Activated T-helper 9 cell treated with anti-CD3 and anti-CD28 coated beads, Interleukin-2, amount 50 U/mL, for 16 hours (primary cell): ENCODE measurements around the gene GRID1.

Experiments
- DNase-seq: peaks from one replicate; pipeline ENCODE4 v3.0.0-alpha.2; 2020; ENCODE audit warnings: low read depth

GRID1 gene

DNA sequence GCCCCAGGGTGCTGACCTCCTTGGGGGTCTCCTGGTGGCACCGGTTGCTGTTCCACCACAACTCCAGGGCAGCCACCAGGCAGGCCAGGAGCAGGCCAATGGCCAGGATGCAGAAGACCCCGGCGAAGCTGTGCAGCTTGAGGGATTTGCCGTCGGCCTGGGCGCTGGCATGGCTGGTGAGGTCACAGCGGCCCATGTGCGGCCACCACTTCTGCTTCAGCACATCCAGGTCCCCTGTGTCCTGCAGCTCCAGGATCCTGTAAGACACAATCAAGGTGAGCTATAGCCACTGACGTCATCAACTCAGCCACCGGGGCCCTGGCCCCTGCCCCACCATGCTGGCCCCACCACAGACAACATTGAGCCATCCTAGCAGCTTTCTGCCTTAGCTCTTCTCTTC lies 753.2 kb downstream of the GRID1 start:
- no peak for DNase-seq

DNA sequence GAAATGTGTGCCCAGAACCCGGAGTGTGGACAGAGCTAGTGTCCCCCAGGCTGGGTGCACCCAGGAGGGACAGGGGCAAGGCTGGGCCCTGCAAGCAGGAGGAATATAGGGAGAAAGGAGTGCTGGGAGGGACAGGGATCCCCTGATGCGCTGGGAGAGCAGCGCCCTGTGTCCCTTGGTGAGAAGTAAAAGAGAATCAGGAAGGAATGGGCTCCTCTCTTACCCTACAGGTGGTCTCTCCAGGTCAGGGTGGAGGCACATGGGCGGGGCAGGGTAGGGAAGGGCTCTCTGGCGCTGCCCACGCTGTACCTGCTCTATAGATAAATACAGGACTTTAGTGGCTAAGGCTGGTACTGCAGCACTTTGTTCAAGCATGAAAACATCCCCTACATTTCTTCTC lies 753.8 kb downstream of the GRID1 start:
- DNase-seq, result no peak

DNA sequence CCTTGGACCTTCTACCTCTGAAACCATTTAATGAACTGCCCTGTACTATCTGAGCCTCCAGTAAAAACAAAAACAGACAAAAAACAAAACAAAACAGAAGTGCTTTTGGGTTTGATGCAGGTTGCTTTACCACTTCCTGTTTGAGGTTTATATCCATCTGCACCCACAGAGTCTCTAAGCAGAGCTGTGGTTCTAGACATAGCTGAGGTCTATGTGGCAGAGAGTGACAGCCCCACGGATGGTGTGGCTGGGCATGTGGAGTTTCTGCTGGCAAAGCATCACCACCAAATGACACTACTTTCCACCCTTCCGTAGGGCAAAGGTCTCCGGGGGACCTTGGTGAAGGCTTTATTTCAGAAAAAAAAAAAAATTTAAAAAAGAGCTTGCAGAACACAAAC lies 754.2 kb downstream of the GRID1 start:
- DNase-seq, result peak; percentile 10

DNA sequence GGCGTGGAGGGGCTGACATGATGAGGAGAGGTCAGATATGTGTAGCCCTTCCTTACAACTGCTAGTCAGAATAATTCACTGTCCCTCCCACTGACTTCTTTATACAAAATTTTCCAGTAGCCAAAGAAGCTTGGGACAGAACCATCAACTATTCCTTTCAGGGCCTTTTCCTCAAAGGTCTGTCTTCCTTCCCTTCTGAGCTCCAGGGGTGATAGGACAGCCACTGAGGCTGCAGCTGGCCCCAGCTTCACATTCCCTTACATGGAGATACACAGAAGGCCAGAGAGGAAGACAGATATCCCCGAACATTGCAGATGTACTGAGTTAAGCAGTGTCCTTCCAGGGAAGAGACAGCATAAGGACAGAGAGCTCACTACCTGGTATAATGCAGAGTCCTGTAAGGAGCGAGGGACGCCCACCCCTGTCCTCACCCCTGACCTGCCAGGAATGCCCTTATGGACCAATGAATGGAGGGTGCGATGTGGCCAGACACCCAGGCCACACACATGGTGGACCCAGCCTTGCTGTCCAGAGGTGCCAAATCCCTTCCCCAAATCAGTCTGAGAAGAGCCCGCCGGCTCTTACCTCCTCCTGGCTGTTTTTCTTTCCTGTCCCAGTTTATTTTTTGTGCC lies 754.7 kb downstream of the GRID1 start:
- no peak for DNase-seq

DNA sequence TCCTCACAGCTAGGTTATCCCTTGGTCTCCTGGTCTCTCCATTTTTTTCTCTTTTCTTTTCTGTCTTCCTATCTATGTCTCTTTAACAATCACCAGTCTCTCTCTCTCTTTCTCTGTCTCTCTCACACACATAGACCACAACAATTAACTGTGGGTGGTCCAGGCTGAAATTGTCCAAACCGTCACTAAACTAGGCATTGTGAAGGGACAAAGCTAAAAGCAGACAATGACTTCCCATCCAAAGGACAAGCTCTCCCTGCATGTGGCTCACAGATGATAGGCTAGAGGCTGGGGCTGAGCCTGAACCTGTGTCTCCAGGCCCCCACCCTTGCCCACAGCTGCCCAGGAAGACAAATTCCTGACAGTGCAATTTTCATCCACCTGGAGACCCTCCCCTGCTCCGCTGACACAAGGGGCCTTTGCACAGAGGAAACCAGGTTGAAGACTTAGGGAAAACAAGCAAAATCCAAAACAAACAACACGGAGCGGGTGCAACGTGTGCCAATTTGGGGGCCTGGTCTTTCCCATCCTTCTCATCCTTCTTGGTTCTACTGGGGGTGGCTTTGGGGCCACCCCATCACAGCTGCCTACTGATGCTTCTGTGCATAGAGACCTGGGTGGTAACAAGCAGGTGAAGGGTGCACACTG lies 755.4 kb downstream of the GRID1 start:
- no peak for DNase-seq

DNA sequence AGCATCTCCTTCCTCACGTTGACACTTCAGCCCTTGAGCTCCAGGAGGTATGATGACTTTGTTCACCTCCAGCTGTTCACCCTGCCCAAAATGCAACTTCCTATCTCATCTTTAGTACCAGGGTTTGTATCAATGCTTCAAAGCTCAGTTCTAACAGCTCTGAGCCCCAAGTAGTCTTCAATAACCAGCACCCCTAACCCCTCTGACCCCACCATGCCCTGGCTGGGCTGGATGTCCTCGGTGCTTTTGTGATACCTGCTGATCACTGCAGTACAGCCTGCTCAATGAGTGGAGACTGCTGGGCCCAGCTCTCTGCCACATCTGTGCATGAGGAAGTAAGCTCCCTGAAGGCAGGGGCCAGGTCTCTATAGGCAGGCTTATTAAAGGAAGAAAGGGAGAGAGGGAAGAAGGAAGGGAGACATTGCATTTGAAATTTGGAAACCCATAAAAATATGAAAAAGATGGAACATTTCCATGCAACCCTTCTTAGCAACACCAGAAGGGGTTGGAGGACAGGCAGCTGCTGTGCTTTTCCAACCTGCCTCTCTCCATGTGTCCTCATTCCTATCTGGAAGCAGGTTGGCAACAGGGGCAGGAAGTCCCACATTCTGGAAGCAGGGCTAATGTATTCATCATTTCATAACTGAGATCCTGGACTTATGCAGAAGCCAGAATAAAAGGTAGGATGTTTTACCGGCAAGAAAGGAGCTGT lies 756.1 kb downstream of the GRID1 start:
- DNase-seq, result no peak

DNA sequence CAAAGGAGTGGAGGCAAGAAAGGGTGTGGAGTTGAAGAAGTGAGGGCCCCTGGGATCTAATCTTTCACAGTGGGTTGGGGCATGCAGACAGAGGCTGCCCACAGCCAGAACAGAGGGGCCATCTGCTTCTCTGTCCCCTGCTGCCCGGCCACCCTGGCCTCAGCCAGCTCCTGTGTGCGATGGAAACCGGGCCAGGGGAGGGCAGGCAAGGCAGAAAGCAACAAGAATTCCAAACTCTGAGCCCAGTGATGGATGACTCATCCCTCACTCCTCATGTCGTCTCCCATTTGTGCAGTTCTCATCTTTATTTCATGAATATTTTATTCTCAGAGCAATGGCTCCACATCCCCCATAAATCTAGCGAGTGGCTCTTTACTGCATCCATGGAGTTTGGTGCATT lies 757.1 kb downstream of the GRID1 start:
- DNase-seq, result no peak

DNA sequence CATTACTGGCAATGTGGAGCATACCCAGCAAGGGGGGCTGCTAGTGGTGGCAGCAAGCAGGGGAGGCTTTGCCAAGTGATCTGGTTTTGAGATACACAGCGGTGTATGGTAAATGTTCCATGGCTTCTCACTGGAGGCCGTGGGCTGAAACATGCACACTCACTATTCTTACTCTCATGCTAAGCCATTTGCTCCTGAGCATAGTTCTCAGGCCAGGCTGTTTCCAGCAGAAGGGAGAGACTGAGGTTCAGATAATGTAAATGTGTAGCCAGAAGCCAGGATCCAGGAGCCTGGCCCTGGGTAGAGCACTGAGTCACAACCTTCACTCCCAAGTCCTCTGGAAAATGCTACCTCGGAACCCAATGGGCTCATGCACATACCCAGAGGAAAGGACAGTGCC lies 757.9 kb downstream of the GRID1 start:
- DNase-seq, result no peak

DNA sequence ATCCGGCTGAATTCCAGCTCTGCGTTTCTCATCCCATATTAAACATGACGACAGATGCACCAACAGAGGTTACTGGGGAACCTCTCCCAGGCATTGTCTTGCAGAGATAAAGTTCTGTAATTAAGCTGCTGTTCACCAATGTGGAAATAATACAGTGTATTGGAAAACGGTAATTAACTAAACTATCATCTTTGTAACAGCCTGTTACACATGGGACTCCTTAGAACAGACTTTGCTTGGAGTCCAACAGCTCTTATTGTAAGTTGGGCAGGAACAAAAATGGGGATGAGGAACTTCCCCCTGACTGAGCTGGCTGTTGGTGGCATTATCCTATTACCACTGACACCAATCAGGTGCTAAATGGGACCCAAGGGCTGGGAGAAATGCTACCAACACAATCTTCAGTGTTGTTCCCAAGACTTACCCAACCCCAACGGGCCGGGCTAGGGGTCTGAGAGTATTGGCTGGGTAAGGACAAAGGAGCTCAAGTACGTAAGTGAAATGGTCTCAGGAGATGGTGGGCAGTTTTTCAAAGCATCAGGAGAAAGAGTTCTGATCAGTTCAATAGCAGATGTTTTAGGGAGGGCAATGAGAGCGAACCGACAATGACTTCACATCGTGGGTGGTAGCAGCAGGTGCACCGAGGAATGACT lies 759.4 kb downstream of the GRID1 start:
- no peak for DNase-seq

DNA sequence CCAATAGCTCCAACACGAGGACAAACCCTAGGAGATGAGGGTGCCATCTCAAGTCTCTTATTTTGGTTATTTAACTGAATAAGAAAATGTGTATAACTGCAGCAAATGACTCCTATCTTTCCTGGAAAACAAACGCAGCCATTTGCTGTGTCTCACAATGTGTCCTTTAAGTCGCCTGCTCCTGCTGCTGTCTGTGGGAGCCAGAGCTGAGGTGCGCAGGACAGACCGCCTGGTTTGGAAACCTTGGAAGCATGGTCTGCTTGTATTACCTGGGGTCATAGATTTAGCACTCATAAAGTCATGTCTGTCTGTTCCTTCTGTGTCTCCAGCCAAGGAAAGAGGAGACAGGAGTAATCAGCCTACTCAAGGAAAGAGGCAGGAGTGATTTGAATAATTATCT lies 760.2 kb downstream of the GRID1 start:
- DNase-seq, result no peak

DNA sequence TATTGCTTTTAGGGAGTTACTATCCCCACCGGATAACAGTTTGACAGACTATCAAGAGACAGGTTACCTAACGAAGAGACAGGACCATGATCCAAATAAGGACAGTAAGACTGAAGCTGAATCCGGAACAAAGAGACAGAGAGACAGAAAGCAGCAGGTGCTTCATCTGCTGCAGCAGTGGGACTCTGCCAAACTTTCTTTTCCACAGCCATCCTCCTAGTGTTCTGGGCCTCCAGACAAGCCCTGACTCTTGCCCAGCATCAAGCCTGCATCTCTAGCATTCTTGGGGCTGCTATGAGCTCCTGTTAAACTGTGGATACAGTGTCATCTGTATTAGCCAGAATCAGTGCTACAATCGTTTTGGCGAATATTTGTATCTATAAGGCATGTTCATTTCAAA lies 761.7 kb downstream of the GRID1 start:
- no peak for DNase-seq

DNA sequence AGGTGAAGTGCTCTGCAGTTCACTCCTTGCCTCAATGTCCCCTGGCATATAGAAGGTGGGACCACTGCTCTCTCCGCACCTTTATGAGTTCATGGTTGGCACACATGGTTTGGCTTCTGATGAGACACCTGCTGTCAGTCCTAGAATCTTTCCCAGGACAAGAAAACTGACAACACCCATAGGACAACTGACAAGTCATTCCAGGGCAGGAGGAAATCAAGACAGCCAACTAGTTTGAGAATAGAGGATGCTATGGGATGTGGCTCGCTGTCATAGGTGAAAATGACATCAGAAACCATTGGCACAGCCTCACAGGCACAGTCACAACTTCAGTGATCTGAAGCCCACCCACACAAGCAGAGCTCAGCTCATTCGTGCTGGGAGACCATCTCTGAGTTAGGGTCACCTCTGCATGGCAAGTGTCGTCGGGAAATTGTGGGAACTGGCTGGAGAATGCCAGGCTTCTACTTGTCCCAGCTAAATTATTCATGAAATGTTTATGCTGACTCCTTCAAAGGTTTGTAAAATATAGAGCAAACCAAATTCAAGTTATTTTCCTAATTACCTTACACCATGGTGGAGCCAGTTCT lies 762.4 kb downstream of the GRID1 start:
- no peak for DNase-seq

DNA sequence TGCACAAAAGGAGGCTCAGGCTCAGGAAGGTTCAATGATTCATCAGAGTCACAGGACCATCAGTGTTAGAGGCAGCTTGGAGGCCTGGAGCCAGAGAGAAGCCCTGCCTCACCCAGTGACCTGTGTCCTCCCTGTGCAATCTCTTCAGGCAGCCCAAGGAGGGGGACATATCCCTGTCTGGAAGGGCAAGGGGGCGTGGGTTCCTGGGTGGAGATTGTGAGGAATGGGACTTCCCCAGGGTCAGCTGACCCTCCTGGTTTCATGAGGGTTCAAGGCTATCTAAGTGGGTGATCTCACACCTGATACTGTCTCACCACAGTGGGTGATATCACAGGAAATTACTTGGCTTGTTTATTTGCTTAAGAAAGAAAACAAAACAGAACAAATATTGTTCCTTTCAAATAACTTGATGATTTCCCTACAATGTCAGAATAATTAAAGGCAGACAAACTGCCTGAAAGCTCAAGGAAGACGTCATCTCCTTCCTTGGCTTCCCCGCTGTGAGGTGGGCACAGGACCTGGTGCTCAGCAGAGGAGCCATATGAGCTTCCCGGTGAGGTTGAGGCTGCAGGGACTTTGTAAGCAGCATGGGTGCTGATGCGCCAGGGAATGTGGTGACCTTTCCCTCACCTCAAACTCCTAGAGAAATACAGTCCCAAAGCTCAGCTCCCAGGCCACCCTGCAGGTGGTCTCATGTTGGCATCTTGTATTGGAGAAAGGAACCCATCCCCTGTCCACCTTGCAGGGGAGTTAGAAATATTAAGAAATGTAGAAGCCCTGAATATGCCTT lies 763.2 kb downstream of the GRID1 start:
- no peak for DNase-seq

DNA sequence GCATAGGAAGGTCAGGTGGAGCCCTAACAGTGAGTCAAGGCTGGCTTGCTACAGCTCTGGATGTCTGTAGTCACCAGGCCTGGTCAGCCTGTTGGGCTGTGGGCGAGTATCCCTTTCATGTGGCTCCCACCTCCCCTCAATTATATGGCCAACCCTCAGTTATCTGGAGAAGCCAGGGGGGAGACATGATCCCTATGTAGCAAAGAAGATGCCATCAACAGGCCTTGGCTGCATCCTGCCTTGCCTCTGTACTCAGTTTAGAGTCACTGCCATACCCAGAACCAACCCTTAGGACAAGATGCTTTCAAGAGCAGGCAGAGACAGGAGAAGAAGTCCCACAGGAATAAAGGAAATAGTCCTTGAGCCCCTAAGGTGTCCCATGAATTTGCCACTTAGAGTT lies 763.9 kb downstream of the GRID1 start:
- DNase-seq, result no peak

DNA sequence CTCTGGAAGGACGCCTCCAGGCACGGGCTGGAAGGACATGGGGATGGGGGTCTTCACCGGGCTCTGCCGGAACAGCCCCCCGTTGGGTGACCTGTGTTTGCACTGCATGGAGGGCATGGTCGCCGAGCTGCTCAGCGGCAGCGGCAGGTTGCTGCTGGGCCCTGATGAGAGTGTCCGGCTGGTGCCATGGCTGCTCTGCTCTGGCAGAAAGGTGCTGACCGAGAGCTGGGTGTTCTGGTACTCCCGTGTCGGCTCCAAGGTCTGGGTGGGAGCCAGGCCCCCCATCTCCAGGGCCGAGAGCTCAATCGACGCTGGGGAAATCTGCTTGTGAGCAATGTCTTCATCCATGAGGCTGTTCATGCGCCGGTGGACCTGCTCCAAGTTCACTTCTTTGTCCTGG lies 764.3 kb downstream of the GRID1 start:
- DNase-seq, result no peak

DNA sequence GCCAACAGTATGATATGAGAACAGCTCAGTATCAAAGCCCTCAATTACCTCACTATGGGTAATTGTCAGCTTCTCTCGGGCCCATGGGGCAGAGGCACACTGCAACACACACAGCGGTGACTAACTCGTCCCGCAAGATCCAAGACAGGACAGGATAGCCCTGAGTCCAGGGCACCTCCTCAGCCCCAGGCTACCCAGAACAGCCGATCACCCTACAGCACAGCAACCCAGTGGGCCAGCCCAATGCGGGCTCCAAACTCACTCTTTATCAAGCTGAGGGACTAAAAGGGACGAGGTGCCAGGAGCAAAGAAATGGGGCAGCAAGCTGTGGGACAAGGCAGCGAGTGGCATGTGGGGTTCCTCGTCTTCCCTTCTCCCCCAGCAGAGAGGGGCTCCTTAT lies 765.1 kb downstream of the GRID1 start:
- DNase-seq, result no peak

DNA sequence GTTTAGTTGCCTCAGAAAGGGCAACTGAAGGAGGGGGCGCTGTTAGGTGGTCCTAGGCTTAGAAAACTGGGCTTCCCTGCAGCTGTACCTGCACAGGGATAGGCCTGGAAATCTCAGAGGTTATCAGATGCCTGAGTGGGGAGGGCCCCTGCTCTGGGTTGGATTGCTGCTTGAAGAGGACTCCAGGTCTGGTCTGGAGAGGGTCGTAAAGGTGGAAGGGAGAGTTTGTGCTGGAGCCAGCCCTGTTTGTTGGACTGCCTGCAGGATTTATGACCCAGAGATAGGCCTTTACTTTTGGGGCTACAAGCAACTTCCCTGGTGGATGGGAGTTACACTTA lies 765.9 kb downstream of the GRID1 start:
- DNase-seq, result no peak

DNA sequence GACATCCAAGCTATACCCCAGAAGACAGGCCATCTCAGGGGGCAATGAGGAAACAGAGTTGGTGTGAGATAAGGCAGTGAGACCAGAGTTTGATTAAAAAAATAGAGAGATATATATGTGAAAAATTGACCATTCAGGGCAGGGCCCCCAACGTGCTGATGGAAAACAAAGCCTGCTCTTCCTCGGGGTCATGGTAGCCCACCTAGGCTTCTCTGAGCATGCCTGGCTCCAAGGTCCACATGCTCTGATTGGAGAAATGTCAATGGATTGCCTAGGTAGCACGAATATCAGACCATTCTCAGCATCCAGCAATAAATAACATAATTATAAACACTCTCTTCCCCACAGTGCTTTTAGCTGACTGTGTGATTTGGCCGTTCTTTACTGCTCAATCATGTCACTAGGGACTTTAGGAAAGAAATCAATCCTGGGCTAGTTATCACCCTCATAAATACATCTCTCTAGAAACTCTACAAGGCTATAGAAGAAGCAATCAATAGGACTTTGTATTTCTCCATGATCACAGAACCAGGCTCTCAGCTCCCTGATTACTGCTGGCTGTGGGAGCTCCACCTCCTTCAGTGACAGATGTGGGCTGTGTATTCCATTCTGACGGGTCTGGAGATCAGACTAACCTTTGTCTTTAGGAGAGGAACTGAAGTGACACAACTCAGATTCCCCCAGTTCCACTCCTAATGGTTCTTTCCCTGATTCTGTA lies 766.4 kb downstream of the GRID1 start:
- no peak for DNase-seq

DNA sequence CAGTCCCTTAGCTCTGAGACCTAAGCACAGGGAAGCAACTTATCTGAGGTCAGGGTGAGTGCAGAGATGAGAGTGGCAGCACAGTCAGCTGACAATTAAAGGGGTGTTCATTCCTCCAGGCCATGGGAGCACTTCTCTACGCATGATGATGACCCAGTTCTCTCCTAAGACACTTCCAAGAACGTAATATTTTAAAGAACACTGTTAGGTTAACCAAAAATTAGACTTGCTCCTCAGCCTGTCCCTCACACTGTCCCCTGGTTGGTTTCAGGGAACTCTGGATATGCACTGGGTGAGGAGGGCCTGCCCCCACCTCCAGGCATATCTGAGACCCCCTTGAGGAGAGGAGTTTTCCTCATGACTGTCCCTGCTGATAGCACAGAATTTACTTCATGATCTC lies 767.5 kb downstream of the GRID1 start:
- no peak for DNase-seq

DNA sequence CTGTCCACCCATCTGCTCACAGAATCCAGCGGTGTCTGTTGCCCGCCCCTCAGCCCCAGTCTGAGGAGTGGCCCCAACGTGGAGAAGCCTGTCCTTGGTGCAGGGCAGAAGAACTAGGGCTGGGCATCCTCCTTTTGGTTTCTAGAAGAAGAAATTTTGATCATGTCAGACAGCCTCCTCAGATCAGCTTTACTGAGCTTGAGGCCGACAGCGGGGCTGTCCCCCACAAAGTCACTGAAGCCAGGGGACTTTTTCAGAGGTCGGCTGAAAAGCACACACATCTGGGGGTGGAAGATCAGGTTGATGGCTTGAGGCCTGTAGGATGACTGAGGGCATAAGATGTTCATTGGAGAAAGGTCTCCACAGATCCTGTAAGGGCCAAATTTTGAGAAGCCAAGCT lies 767.9 kb downstream of the GRID1 start:
- no peak for DNase-seq

DNA sequence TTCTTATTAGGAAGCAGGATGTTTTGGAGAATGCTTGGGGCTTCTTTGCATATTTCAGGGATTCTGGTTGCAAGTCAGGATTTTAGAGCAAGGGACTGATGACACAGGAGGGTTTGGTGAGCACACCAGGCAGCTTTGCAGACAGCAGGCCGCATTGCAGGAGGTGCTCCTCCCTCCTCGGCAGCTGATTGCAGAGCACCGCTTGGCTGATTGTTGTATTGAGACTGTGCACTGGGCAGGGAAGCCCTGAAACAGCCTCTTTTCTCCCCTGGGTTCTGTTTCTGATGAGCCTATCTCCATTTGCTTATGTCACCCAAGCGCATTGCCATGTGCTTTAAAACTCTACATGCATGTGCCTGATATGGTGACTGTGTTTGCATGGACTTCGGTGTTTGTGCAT lies 769.6 kb downstream of the GRID1 start:
- no peak for DNase-seq
